Hepatocyte (in vitro differentiated cells): ENCODE results near the gene SLC30A7. TPM values are rescaled to one million over a fixed set of nuclear protein-coding genes. Genes with fewer than 3 reads are reported as not detected.
"Not testable (repeated sequence)": the region's sequence is repeated elsewhere in the genome, so short reads cannot be mapped to it uniquely, and the experiment has no call there.

Experiments used
- DNase-seq: peaks from one replicate; pipeline ENCODE4 v3.0.0-alpha.2; 2016; ENCODE audit warnings: low spot score
- H2AFZ ChIP-seq: fragments of 200-600 bp; sonication (generic); 2 replicates; pipeline ENCODE4 v1.6.0; 2016; ENCODE audit warnings: antibody characterized with exemption, mild to moderate bottlenecking
- H3K27ac ChIP-seq: fragments of 200-600 bp; sonication (generic); 2 replicates; pipeline ENCODE4 v1.5.1; 2016; ENCODE audit warnings: mild to moderate bottlenecking
- H3K27me3 ChIP-seq: fragments of 200-600 bp; sonication (generic); 2 replicates; pipeline ENCODE4 v1.6.1; 2016
- H3K36me3 ChIP-seq: fragments of 200-600 bp; sonication (generic); replicated peaks from 2 replicates; pipeline ENCODE4 v1.5.1; 2016; ENCODE audit warnings: low read depth; ENCODE audit not compliant: insufficient read depth
- H3K4me1 ChIP-seq: fragments of 200-600 bp; sonication (generic); 2 replicates; pipeline ENCODE4 v1.5.1; 2016; ENCODE audit warnings: mild to moderate bottlenecking, moderate library complexity; ENCODE audit not compliant: insufficient read depth
- H3K4me2 ChIP-seq: fragments of 200-600 bp; sonication (generic); 2 replicates; pipeline ENCODE4 v1.6.0; 2016
- H3K4me3 ChIP-seq: fragments of 200-600 bp; sonication (generic); 2 replicates; pipeline ENCODE4 v1.5.1; 2016; ENCODE audit warnings: mild to moderate bottlenecking
- H3K79me2 ChIP-seq: fragments of 200-600 bp; sonication (generic); 2 replicates; pipeline ENCODE4 v1.6.0; 2017; ENCODE audit warnings: mild to moderate bottlenecking
- H3K9me2 ChIP-seq: fragments of 200-600 bp; sonication (generic); replicated peaks from 2 replicates; pipeline ENCODE4 v1.6.0; 2017; ENCODE audit warnings: mild to moderate bottlenecking; ENCODE audit not compliant: insufficient read depth
- H3K9me3 ChIP-seq: fragments of 200-600 bp; sonication (generic); 2 replicates; pipeline ENCODE4 v1.5.1; 2016; ENCODE audit warnings: low read depth, mild to moderate bottlenecking
- H4K20me1 ChIP-seq: fragments of 200-600 bp; sonication (generic); 2 replicates; pipeline ENCODE4 v1.6.0; 2016; ENCODE audit warnings: mild to moderate bottlenecking; ENCODE audit not compliant: insufficient read depth, poor library complexity, severe bottlenecking
- EZH2 ChIP-seq: fragments of 200-600 bp; sonication (generic); IDR thresholded peaks from 2 replicates; pipeline ENCODE4 v1.6.1; 2016; ENCODE audit warnings: antibody characterized with exemption, mild to moderate bottlenecking, borderline replicate concordance
- EZH2phosphoT487 ChIP-seq: fragments of 200-600 bp; sonication (generic); IDR thresholded peaks from one replicate; pipeline ENCODE4 v1.6.1; 2018; ENCODE audit warnings: antibody characterized with exemption, mild to moderate bottlenecking, low read depth, moderate library complexity; ENCODE audit not compliant: unreplicated experiment, severe bottlenecking
- WGBS: methylation state at CpG from one replicate; pipeline ENCODE4 v1.1.6; 2016; ENCODE audit warnings: low lambda C conversion rate; ENCODE audit errors: missing lambda C conversion rate; 5-methylcytosine and 5-hydroxymethylcytosine counted together
- polyA plus RNA-seq: library from polyadenylated mRNA; unstranded; fragments of >200 nt; fragmentation: Nextera tagmentation; extraction: Ambion mirVana; gene quantifications from 2 replicates; pipeline ENCODE4 v1.2.1, GENCODE V29; 2016
- total RNA-seq: library from RNA; depleted of rRNA; stranded (reverse); fragments of >200 nt; gene quantifications from 2 replicates; pipeline ENCODE4 v1.2.3, GENCODE V29; 2014
- TF ChIP-seq, protein P1 (sequence below): fragments of 200-600 bp; sonication (generic); IDR thresholded peaks from 2 replicates; pipeline ENCODE4 v1.5.1; 2016; ENCODE audit warnings: antibody characterized with exemption, mild to moderate bottlenecking; ENCODE audit not compliant: poor library complexity

The SLC30A7 gene
- total and polyA plus RNA-seq, 2 experiments from 2014 or later, result 23.0 to 61.9 TPM

GRCh38 chr1:100883963-100884362 is 11.9 kb upstream of the SLC30A7 start:
- Histone ChIP-seq H2AFZ (no peak overlapping the region), H3K36me3 (no peaks in the 10 kb centered on the region), H3K4me2 (peak overlapping the region; percentile 56), H3K4me1 (peaks cover 7% of the 10 kb centered on the region), H3K4me3 (no peak overlapping the region), H4K20me1 (no peaks in the 10 kb centered on the region), H3K9me3 (no peaks in the 10 kb centered on the region), H3K27ac (peak overlapping the region; percentile 5), H3K27me3 (no peaks in the 10 kb centered on the region), H3K9me2 (no peaks in the 10 kb centered on the region), H3K79me2 (peaks cover 4% of the 10 kb centered on the region)
- TF ChIP-seq, protein P1, sequence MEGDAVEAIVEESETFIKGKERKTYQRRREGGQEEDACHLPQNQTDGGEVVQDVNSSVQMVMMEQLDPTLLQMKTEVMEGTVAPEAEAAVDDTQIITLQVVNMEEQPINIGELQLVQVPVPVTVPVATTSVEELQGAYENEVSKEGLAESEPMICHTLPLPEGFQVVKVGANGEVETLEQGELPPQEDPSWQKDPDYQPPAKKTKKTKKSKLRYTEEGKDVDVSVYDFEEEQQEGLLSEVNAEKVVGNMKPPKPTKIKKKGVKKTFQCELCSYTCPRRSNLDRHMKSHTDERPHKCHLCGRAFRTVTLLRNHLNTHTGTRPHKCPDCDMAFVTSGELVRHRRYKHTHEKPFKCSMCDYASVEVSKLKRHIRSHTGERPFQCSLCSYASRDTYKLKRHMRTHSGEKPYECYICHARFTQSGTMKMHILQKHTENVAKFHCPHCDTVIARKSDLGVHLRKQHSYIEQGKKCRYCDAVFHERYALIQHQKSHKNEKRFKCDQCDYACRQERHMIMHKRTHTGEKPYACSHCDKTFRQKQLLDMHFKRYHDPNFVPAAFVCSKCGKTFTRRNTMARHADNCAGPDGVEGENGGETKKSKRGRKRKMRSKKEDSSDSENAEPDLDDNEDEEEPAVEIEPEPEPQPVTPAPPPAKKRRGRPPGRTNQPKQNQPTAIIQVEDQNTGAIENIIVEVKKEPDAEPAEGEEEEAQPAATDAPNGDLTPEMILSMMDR, result peak; percentile 16
- TF ChIP-seq EZH2phosphoT487 (no peak), EZH2 (no peak)
- DNase-seq, result peak; percentile 47
- WGBS, result 49% methylated on average over 4 of the region's 4 CpGs

- H3K9me2 ChIP-seq, H3K27ac ChIP-seq, H3K27me3 ChIP-seq, H4K20me1 ChIP-seq, H3K4me3 ChIP-seq, H3K36me3 ChIP-seq, H3K4me2 ChIP-seq, H3K9me3 ChIP-seq, DNase-seq, H2AFZ ChIP-seq: not testable (repeated sequence)
- H3K4me1 ChIP-seq, result peaks cover 11% of the 10 kb centered on the region
- 95% methylated on average over 1 of the region's 1 CpG for WGBS
- peaks cover 41% of the 10 kb centered on the region for H3K79me2 ChIP-seq
Measured at GRCh38 chr1:100889007-100889406, 6.9 kb upstream of the SLC30A7 start.

GRCh38 chr1:100889869-100890482 is 5.9 kb upstream of the SLC30A7 start:
- H3K36me3 ChIP-seq, H3K27ac ChIP-seq, H3K4me2 ChIP-seq, DNase-seq, H3K4me3 ChIP-seq, H3K9me3 ChIP-seq, H3K9me2 ChIP-seq, H2AFZ ChIP-seq, H3K27me3 ChIP-seq, H4K20me1 ChIP-seq: not testable (repeated sequence)
- peaks cover 11% of the 10 kb centered on the region for H3K4me1 ChIP-seq
- peaks cover 42% of the 10 kb centered on the region for H3K79me2 ChIP-seq
- 92% methylated on average over 2 of the region's 2 CpGs for WGBS

GRCh38 chr1:100891380-100891779 is 4.5 kb upstream of the SLC30A7 start:
- Histone ChIP-seq H3K4me2 (no peak overlapping the region), H3K9me2 (no peaks in the 10 kb centered on the region), H3K79me2 (peaks cover 45% of the 10 kb centered on the region), H3K4me3 (no peak overlapping the region), H3K27me3 (no peaks in the 10 kb centered on the region), H3K27ac (no peak overlapping the region), H4K20me1 (no peaks in the 10 kb centered on the region), H3K9me3 (no peaks in the 10 kb centered on the region), H2AFZ (no peak overlapping the region), H3K36me3 (peaks cover 2% of the 10 kb centered on the region), H3K4me1 (peaks cover 11% of the 10 kb centered on the region)
- TF ChIP-seq, protein P1, result no peak
- no peak for TF ChIP-seq EZH2phosphoT487
- no peak for TF ChIP-seq EZH2
- no peak for DNase-seq
- 100% methylated on average over 1 of the region's 1 CpG for WGBS
